Activated T-helper 1 cell treated with anti-CD3 and anti-CD28 coated beads, Interleukin-12 subunit alpha, Interleukin-12 subunit beta, Interleukin-2, Interleukin-4 antibody, amounts not matched to agents 30 ng/mL and 10 ng/mL and 1 ng/mL, durations not matched to agents 14 hours and 24 hours and 36 hours (primary cell): ENCODE results near the gene GPR137C. TPM values are rescaled to one million over a fixed set of nuclear protein-coding genes. Genes with fewer than 3 reads are reported as not detected.

ENCODE experiments used
- DNase-seq: peaks from one replicate; pipeline ENCODE4 v3.0.0; 2021; ENCODE audit warnings: low spot score
- H3K27ac Mint-ChIP-seq: one replicate; pipeline ENCODE4 v1.8.0; 2021; ENCODE audit warnings: mild to moderate bottlenecking, mixed read lengths
- H3K27me3 Mint-ChIP-seq: one replicate; pipeline ENCODE4 v1.8.0; 2022; ENCODE audit warnings: mild to moderate bottlenecking, moderate library complexity, mixed read lengths; ENCODE audit not compliant: insufficient read depth
- H3K36me3 Mint-ChIP-seq: one replicate; pipeline ENCODE4 v1.8.0; 2021; ENCODE audit warnings: low read depth, mixed read lengths
- H3K4me1 Mint-ChIP-seq: one replicate; pipeline ENCODE4 v1.8.0; 2021; ENCODE audit warnings: low read depth, mixed read lengths
- H3K4me3 Mint-ChIP-seq: one replicate; pipeline ENCODE4 v1.8.0; 2021; ENCODE audit warnings: mild to moderate bottlenecking, moderate library complexity, mixed read lengths
- H3K9me3 Mint-ChIP-seq: one replicate; pipeline ENCODE4 v1.8.0; 2021; ENCODE audit warnings: mixed read lengths
- intact Hi-C: fragments of 100-400 bp; cut with micrococcal nuclease; formaldehyde crosslinking; loops from one replicate; pipeline ENCODE4 v1.15.1; 2024
- total RNA-seq: library from RNA; stranded (reverse); gene quantifications from 2 replicates; pipeline ENCODE4 v1.2.3, GENCODE V29; 2022

GPR137C gene
- total RNA-seq, 1 donor from 2014 or later: 0.34 TPM

DNA sequence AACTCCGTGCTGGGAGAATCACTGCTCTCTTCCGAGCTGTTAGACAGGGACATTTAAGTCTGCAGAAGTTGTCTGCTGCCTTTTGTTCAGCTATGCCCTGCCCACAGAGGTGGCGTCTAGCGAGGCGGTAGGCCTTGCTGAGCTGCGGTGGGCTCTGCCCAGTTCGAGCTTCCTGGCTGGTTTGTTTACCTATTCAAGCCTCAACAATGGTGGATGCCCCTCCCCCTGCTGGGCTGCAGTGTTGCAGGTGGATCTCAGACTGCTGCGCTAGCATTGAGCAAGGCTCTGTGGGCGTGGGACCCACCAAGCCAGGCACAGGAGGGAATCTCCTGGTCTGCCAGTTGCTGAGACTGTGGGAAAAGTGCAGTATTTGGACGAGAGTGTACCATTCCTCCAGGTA is 43.7 kb downstream of the GPR137C start:
- H3K4me3 Mint-ChIP-seq: no peak overlapping the region
- H3K27me3 Mint-ChIP-seq: peaks cover 11% of the 10 kb centered on the region
- H3K36me3 Mint-ChIP-seq: no peaks in the 10 kb centered on the region
- no peak for DNase-seq
- intact Hi-C loops: no loop called here
- no peak overlapping the region for H3K27ac Mint-ChIP-seq
- H3K4me1 Mint-ChIP-seq: no peaks in the 10 kb centered on the region
- H3K9me3 Mint-ChIP-seq: peaks cover 7% of the 10 kb centered on the region

DNA sequence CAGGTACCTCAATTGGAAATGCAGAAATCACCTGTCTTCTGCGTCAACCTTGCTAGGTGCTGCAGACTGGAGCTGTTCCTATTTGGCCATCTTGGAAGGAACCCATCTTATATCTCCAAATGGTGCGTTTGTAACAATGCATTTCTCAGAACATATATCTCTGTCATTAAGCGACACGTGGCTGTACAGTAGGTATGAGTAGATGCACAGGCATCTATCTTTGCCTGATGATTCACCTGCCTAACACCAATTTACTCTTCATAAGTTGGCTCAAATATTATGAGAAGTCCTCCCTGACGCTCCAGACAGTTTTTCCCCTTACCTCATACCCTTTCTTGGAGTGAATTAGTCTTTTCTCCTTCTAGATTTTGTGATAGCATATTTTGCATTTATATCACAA is 44.2 kb downstream of the GPR137C start:
- DNase-seq: no peak
- H3K36me3 Mint-ChIP-seq: no peaks in the 10 kb centered on the region
- no peaks in the 10 kb centered on the region for H3K4me1 Mint-ChIP-seq
- H3K27ac Mint-ChIP-seq: no peak overlapping the region
- H3K4me3 Mint-ChIP-seq: no peak overlapping the region
- peaks cover 7% of the 10 kb centered on the region for H3K9me3 Mint-ChIP-seq
- H3K27me3 Mint-ChIP-seq: peaks cover 11% of the 10 kb centered on the region
- intact Hi-C loops: no loop called here

DNA sequence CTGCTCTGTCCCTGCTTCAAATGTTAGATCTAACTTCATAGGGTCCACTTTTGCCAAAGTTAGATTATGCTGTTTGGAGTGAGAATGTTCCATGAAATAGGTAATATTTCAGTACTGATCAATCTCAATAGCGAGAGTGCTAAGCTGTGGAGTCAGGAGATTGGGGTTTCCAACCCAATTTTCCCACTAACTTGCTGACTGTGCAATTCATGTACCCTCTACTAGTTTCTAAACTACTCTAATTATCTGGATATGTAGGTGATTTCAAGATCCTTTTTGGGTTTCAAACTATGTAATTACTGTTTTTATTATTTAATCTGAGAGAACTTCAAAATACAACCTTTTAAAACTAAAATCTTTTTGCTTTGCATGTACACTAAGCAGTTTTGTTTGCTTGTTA is 45.9 kb downstream of the GPR137C start:
- intact Hi-C loops: no loop called here
- peaks cover 7% of the 10 kb centered on the region for H3K27me3 Mint-ChIP-seq
- peaks cover 6% of the 10 kb centered on the region for H3K9me3 Mint-ChIP-seq
- H3K4me1 Mint-ChIP-seq: peaks cover 5% of the 10 kb centered on the region
- H3K4me3 Mint-ChIP-seq: no peak overlapping the region
- H3K36me3 Mint-ChIP-seq: no peaks in the 10 kb centered on the region
- DNase-seq: no peak
- H3K27ac Mint-ChIP-seq: no peak overlapping the region

DNA sequence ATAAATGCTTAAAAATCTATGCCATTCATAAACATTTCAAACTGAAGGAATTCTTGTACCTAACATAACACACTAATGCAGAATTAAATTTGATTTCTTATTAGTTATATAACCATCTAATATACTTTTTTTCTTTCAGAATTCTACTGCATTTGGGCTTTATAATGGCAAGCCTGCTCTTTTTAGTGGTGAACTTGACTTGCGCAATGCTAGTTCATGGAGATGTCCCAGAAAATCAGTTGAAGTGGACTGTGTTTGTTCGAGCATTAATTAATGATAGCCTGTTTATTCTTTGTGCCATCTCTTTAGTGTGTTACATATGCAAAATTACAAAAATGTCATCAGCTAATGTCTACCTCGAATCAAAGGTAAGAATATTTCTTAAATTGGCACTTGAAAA is 47.3 kb downstream of the GPR137C start:
- Mint-ChIP-seq H3K27me3 (peaks cover 11% of the 10 kb centered on the region), H3K4me1 (peaks cover 5% of the 10 kb centered on the region), H3K36me3 (no peaks in the 10 kb centered on the region), H3K27ac (no peak overlapping the region), H3K9me3 (no peaks in the 10 kb centered on the region), H3K4me3 (no peak overlapping the region)
- DNase-seq: no peak
- intact Hi-C loops: no loop called here

DNA sequence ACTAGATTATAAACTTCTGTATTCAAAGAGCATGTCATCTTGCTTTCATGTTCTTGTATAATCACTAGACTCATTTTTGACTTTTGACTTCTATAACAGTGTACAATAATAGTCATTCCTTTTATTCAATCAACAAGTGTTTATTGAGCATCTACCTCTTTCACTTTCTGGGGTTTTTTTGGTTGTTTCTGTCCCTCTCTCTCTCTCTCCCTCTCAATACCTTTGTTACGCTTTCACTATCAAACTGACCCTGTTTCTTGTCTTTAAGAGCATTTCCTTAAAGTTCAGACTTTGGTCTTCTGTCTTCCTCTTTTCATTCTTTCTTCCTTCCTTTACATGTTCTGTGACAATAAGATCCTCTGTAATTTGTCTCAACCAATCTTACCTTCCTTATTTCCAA is 49.5 kb downstream of the GPR137C start:
- H3K27ac Mint-ChIP-seq: no peak overlapping the region
- H3K4me3 Mint-ChIP-seq: no peak overlapping the region
- peaks cover 5% of the 10 kb centered on the region for H3K4me1 Mint-ChIP-seq
- intact Hi-C loops: no loop called here
- DNase-seq: no peak
- H3K27me3 Mint-ChIP-seq: peaks cover 15% of the 10 kb centered on the region
- no peaks in the 10 kb centered on the region for H3K9me3 Mint-ChIP-seq
- H3K36me3 Mint-ChIP-seq: no peaks in the 10 kb centered on the region

DNA sequence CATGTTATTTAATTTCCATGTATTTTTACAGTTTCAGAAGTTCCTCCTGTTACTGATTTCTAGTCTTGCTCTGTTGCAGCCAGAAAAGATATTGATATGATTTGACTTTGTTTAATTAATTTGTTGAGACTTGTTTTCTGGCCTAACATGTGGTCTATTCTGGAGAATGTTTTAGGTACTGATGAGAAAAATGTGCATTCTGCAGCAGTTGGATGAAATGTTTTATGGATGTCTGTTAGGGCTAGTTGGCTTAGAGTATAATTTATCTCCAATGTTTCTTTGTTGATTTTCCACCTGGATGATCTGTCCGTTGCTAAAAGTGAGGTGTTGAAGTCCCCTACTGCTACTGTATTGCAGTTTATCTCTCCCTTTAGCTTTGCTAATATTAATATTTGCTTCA is 54.4 kb downstream of the GPR137C start:
- no peak for DNase-seq
- no peak overlapping the region for H3K4me3 Mint-ChIP-seq
- no peak overlapping the region for H3K27ac Mint-ChIP-seq
- no peaks in the 10 kb centered on the region for H3K9me3 Mint-ChIP-seq
- H3K4me1 Mint-ChIP-seq: peaks cover 4% of the 10 kb centered on the region
- intact Hi-C loops: no loop called here
- no peaks in the 10 kb centered on the region for H3K36me3 Mint-ChIP-seq
- H3K27me3 Mint-ChIP-seq: peaks cover 12% of the 10 kb centered on the region

DNA sequence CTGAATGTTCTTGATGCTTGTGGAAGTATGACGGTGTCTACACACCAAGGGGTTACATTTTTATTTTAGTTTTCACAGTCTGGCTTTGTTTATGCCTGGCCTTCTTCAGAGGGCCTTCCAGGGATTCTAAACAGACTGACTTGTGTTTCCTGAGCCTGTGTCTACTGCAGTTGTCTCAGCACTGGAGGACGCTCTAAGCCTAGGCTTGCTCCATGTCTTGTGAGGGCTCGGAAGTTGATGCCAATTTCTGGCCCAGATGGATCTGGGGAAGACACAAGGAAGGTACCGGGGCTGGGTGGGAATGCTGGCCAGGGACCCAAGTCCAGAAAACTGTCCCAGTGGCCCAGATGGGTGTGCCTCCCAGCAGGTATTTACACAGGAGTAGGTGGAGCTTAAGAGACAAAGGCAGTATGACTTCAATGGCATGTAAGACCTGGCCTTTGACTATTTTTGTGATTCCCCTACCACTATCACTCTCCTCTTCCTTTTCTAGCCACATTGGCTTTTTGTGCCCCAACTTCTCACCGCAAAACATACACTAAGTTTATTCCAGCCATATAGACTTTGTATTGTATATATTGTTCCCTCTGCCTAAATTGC is 56.9 kb downstream of the GPR137C start:
- intact Hi-C loops: no loop called here
- peaks cover 10% of the 10 kb centered on the region for H3K27me3 Mint-ChIP-seq
- H3K27ac Mint-ChIP-seq: no peak overlapping the region
- no peak overlapping the region for H3K4me3 Mint-ChIP-seq
- H3K9me3 Mint-ChIP-seq: no peaks in the 10 kb centered on the region
- DNase-seq: no peak
- H3K4me1 Mint-ChIP-seq: no peaks in the 10 kb centered on the region
- no peaks in the 10 kb centered on the region for H3K36me3 Mint-ChIP-seq

DNA sequence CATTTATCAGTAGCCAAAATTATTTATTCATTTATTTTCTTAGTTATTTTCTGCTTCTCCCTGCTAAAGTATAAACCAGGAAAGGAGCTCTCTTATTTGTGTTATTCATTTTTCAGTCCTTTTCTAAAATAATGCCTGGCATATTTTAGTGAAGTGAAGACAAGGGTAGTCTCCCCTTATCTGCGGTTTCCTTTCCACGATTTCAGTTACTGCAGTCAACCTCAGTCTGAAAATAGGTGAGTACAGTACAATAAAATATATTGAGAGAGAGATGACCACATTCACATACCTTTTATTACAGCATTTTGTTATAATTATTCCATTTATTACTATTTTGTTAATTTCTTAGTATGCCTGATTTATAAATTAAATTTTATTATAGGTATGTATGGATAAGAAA is 57.6 kb downstream of the GPR137C start:
- Mint-ChIP-seq H3K9me3 (no peaks in the 10 kb centered on the region), H3K27ac (no peak overlapping the region), H3K4me1 (no peaks in the 10 kb centered on the region), H3K36me3 (no peaks in the 10 kb centered on the region), H3K27me3 (peaks cover 4% of the 10 kb centered on the region), H3K4me3 (no peak overlapping the region)
- intact Hi-C loops: no loop called here
- no peak for DNase-seq

DNA sequence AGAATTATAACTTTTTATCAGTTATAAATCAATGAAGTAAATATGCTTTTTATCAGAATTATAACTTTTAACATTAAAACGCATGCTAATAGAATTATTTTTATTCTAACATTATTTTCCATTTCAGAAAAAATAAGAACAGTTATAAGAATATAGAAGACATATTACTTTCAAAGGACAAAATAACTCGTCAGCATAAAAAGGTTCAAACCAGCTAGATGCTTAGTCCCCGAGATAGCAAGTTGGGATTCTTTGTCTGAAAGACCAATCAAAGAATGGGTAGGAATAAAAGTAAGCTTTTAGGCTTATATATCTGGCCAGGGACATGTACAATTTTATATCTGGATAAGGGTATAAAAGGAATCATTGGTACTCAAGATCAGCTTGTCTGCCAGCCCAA is 66.0 kb downstream of the GPR137C start:
- intact Hi-C loops: no loop called here
- Mint-ChIP-seq H3K9me3 (no peaks in the 10 kb centered on the region), H3K27me3 (peaks cover 15% of the 10 kb centered on the region), H3K27ac (no peak overlapping the region), H3K4me3 (no peak overlapping the region), H3K4me1 (no peaks in the 10 kb centered on the region), H3K36me3 (no peaks in the 10 kb centered on the region)
- no peak for DNase-seq

DNA sequence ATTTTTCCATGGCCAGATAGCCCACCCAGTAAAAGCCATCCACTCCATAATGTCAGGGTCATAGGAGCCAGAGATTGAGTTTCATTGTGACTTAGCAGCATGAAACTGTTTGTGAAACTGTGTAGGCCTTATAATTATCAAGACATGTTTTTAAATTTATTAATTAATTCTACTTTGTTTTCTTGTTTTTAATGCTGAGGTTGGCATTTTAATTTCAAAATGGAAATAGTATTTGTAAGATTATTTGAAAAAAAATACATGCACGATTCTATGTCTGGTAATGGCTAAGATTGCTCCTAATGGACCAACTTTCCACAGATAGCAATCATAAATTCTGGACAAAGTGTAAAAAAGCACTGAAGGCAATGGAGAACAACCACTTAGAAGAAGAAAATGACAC is 67.1 kb downstream of the GPR137C start:
- Mint-ChIP-seq H3K9me3 (no peaks in the 10 kb centered on the region), H3K27me3 (peaks cover 13% of the 10 kb centered on the region), H3K4me1 (no peaks in the 10 kb centered on the region), H3K4me3 (no peak overlapping the region), H3K36me3 (no peaks in the 10 kb centered on the region), H3K27ac (no peak overlapping the region)
- intact Hi-C loops: no loop called here
- no peak for DNase-seq

DNA sequence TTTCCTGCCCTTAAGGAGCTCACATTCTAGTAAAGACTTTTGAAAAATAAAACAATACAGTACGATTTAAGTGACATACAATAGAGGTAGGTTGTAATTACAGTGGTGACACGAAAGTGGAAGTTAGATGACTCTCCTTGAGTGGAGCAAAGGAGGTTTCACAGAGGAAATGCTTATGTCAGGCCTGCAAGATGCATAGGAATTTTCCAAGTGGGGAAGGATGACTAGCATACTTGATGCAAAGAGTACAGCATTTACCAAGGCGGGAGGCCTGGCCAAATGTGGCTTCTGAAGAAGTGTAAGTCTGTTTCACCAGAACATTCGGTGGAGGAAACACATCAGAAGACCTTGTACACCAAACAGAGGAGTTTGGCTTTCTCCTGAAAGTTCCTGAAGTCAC is 87.5 kb downstream of the GPR137C start:
- Mint-ChIP-seq H3K9me3 (peaks cover 14% of the 10 kb centered on the region), H3K4me3 (no peak overlapping the region), H3K27ac (peak overlapping the region; percentile 41), H3K27me3 (peaks cover 6% of the 10 kb centered on the region), H3K36me3 (peaks cover 28% of the 10 kb centered on the region), H3K4me1 (peaks cover 14% of the 10 kb centered on the region)
- intact Hi-C loops: loop anchor here (5.0 to 10.0 kb wide), 2 partner anchors 88 to 345 kb away; partner anchors contain the start of genes GPR137C and TXNDC16
- no peak for DNase-seq

DNA sequence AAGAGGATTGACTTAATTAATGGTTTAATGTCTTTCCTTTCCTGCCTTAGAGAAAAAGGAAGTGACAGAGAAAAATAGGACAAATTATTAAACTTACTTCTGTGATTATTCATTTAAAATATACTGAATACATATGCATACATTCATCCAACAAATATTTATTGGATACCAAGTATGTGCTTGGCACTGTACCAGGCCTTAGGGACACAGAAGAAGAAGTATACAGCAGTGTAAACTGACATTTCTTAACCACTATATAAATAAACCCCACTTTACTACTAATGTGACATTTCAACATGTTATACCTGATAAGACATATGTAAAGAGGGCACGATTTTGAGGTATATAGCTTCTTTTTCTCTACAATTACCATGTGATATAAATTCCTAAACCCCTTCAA is 89.1 kb downstream of the GPR137C start:
- Mint-ChIP-seq H3K9me3 (peaks cover 14% of the 10 kb centered on the region), H3K27me3 (no peaks in the 10 kb centered on the region), H3K36me3 (peaks cover 37% of the 10 kb centered on the region), H3K27ac (no peak overlapping the region), H3K4me1 (peaks cover 14% of the 10 kb centered on the region), H3K4me3 (no peak overlapping the region)
- intact Hi-C loops: loop anchor here (5.0 to 10.0 kb wide), 2 partner anchors 89 to 347 kb away; partner anchors contain the start of genes GPR137C and TXNDC16
- no peak for DNase-seq

DNA sequence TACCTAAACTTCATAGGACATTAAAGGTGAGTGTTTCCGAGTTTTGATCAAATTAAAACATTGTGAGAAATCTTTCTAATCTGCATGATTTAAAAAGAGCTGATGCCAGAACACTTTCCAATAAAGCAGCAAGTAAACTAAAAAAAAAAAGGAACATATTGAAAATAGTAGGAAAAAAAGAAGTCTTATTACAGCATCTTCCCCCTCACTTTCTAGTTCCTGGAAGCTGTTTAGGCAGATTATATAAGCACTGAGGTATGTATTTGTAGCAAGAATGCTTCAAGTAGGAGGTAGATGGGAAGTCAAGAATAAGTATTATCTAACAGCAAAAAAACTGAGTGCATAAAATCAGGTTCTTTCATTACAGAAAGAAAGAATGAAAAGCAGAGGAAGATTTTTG is 96.9 kb downstream of the GPR137C start:
- no peak overlapping the region for H3K4me3 Mint-ChIP-seq
- peaks cover under 1% of the 10 kb centered on the region for H3K4me1 Mint-ChIP-seq
- intact Hi-C loops: loop anchor here (10.0 kb wide), 1 partner anchor 355 kb away; no protein-coding TSS in a partner anchor
- no peak overlapping the region for H3K27ac Mint-ChIP-seq
- H3K27me3 Mint-ChIP-seq: no peaks in the 10 kb centered on the region
- H3K36me3 Mint-ChIP-seq: peaks cover 37% of the 10 kb centered on the region
- DNase-seq: no peak
- H3K9me3 Mint-ChIP-seq: no peaks in the 10 kb centered on the region

DNA sequence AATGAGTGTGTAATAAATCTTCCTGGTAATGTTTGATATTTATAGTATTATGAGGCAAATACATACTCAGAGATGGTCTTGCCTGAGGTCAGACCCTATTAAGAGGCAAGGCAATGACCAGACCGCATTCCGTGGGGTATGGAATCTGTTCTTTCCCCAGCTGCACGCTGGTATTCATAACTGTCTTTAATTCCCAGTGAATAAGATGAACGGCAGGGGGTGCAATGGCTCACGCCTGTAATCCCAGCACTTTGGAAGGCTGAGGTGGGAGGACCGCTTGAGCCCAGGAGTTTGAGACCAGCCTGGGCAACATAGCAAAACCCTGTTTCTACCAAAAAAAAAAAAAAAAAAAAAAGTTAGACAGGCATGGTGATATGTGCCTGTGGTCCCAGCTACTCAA is 98.1 kb downstream of the GPR137C start:
- Mint-ChIP-seq H3K36me3 (peaks cover 43% of the 10 kb centered on the region), H3K4me1 (peaks cover 4% of the 10 kb centered on the region), H3K4me3 (no peak overlapping the region), H3K9me3 (no peaks in the 10 kb centered on the region), H3K27me3 (no peaks in the 10 kb centered on the region), H3K27ac (no peak overlapping the region)
- intact Hi-C loops: loop anchor here (5.0 kb wide), 1 partner anchor 82 kb away; the partner anchor contains the start of gene STYX
- DNase-seq: no peak
